Neural progenitor cell (in vitro differentiated cells): ENCODE data around the gene CNPY2.

ENCODE experiments used
- EZH2 ChIP-seq: fragments of 200-600 bp; sonication (generic); IDR thresholded peaks from 2 replicates; pipeline ENCODE4 v1.6.1; 2017; ENCODE audit warnings: antibody characterized with exemption, mild to moderate bottlenecking, moderate library complexity
- TF ChIP-seq, protein P1 (sequence below): fragments of 200-600 bp; sonication (generic); IDR thresholded peaks from 2 replicates; pipeline ENCODE4 v1.5.1; 2017; ENCODE audit warnings: antibody characterized with exemption, mild to moderate bottlenecking

- TF ChIP-seq, protein P1, sequence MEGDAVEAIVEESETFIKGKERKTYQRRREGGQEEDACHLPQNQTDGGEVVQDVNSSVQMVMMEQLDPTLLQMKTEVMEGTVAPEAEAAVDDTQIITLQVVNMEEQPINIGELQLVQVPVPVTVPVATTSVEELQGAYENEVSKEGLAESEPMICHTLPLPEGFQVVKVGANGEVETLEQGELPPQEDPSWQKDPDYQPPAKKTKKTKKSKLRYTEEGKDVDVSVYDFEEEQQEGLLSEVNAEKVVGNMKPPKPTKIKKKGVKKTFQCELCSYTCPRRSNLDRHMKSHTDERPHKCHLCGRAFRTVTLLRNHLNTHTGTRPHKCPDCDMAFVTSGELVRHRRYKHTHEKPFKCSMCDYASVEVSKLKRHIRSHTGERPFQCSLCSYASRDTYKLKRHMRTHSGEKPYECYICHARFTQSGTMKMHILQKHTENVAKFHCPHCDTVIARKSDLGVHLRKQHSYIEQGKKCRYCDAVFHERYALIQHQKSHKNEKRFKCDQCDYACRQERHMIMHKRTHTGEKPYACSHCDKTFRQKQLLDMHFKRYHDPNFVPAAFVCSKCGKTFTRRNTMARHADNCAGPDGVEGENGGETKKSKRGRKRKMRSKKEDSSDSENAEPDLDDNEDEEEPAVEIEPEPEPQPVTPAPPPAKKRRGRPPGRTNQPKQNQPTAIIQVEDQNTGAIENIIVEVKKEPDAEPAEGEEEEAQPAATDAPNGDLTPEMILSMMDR, result no peak
- TF ChIP-seq EZH2, result no peak
These were observed 26.9 kb downstream of the CNPY2 start for GRCh38 chr12:56288705-56289387.
